Activated naive CD4-positive, alpha-beta T cell treated with anti-CD3 and anti-CD28 coated beads, Interleukin-2, amount 50 U/mL, for 72 hours (primary cell): Measurements from ENCODE around the gene SMARCD2. TPM values are rescaled to one million over a fixed set of nuclear protein-coding genes. Genes with fewer than 3 reads are reported as not detected.
"Not testable (repeated sequence)": the region's sequence is repeated elsewhere in the genome, so short reads cannot be mapped to it uniquely, and the experiment has no call there.

Source experiments
- ATAC-seq, 2 donors: fragments of 150-1000 bp; cut with Tn5 transposase; 2 replicates each; pipeline ENCODE4 v1.10.0; 2021; ENCODE audit warnings: mild to moderate bottlenecking in 2 of 2, moderate library complexity in 2 of 2
- DNase-seq, 2 donors: peaks; one replicate each; pipeline ENCODE4 v3.0.0; 2021 to 2022; ENCODE audit warnings: low spot score in 2 of 2
- H3K27ac Mint-ChIP-seq, 2 donors: one replicate each; pipeline ENCODE4 v1.8.0; 2022; ENCODE audit warnings: mild to moderate bottlenecking in 2 of 2, mixed read lengths in 2 of 2
- H3K36me3 Mint-ChIP-seq, 2 donors: one replicate each; pipeline ENCODE4 v1.8.0; 2022; ENCODE audit warnings: mixed read lengths in 2 of 2
- H3K9me3 Mint-ChIP-seq, 2 donors: one replicate each; pipeline ENCODE4 v1.8.0; 2022; ENCODE audit warnings: mixed read lengths in 2 of 2
- total RNA-seq, 2 donors: library from RNA; stranded (reverse); gene quantifications; one replicate each; pipeline ENCODE4 v1.2.3, GENCODE V29; 2022

SMARCD2 gene
- total RNA-seq = 100 to 1,000 TPM in 1 of 2 donors, 10 to 100 TPM in 1; 90.3 to 113 TPM

DNA sequence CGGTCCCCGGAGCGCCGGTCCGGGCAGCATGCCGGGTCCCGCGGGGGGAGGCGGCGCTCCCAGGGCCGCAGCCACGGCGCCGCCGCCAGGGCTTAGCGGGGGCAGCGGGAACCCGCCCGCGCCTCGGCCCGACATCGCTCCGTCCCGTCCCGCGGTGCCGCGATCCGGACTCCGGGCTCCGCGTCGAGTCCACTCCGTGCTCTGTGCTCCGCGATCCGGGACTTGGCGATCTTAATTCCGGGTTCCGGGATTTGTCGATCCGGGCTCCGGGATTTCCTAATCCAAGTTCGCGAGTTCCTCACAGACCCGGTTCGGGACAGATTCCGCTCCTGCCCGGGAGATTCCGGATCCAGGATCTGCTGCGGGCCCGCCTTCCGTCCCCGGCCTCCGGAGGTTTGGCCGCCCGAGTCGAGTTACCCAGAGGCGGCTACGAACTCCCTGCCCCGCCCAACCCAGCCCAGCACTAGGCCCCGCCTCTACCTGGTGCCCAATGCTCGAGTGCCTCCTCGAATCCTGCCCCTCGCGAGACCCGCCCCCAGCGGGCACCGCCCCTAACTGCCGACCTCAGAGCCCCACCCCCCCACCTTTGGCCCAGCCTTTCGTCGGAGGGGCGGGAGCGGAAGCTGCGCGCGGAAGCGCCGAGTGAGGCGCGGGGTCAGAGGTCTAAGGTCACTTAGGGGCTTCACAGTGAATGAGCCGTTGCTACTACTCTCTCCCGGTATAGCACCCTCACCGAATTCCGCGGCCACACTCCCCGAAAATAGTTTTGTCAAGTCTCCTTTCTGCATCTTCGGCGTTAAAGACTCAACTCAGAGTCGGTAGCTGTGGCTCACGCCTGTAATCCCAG, at the start of gene SMARCD2:
Gene SMARCD2, minus strand, starts transcription at position 146 of the 847 bp plus-strand sequence. Its CDS starts 11 bp downstream, at position 135.
- peak; percentile 97 to 99 for DNase-seq
- Mint-ChIP-seq H3K27ac (peak within 1 kb of the TSS; percentile 94 to 99), H3K36me3 (peaks cover 20 to 22% of the 10 kb centered on the region in 2 donors), H3K9me3 (peaks cover under 1 to 1% of the 10 kb centered on the region in 2 donors)
- ATAC-seq = peak; percentile 91 to 93

GRCh38 chr17:63889026-63889848, 46.8 kb upstream of the SMARCD2 start:
- DNase-seq, H3K36me3 Mint-ChIP-seq, H3K9me3 Mint-ChIP-seq, H3K27ac Mint-ChIP-seq: not testable (repeated sequence)
- peak; percentile 56 to 74 for ATAC-seq

- H3K27ac Mint-ChIP-seq = peak overlapping the region in 1 of 2 donors; percentile 22
- H3K36me3 Mint-ChIP-seq, ATAC-seq: not testable (repeated sequence)
Measured at GRCh38 chr17:63885119-63885518, 42.6 kb upstream of the SMARCD2 start.

GRCh38 chr17:63882626-63883126, 40.2 kb upstream of the SMARCD2 start:
- DNase-seq, ATAC-seq, H3K9me3 Mint-ChIP-seq, H3K27ac Mint-ChIP-seq, H3K36me3 Mint-ChIP-seq: not testable (repeated sequence)

More at GRCh38 chr17:63885119-63885518, 42.6 kb upstream of the SMARCD2 start:
- not testable (repeated sequence) for DNase-seq, H3K9me3 Mint-ChIP-seq

DNA sequence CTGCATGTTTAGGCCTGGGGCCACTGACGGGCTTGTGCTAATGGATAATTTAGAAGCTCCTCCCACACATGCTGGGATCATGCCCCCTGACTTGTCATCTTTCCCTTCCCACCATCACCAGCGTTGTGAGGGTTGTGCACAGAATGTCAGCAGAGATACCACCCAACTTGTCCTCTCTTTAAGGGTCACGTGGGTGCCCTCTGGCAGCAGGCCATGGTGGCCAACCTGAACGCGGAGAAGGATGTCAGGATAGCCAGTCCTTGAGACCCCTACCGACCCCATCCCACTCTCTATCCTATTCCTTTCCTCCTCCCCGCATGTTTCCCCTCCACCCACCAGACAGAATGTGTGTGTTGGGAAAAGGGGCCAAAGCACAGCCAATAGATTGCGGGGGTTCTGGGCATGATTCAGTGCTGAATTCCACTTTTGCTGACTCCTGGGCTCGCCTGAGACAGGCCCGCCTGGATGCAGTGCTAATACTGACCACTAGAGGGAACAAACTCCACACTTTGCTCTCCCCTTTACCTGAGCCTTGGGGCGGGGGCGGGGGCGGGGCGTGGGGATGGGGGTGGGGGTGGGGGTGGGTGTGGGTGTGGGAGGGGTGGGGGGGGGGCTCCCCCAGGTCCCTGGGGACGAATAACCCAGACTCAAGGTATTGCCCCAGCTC, 39.6 kb upstream of the SMARCD2 start, which contains the start of gene GH2:
Gene GH2, minus strand, starts transcription at position 10 of the 667 bp plus-strand sequence. CDS start 143 bp downstream, outside the sequence.
- Mint-ChIP-seq H3K36me3 (no peaks in the 10 kb centered on the region), H3K9me3 (no peaks in the 10 kb centered on the region), H3K27ac (peak within 1 kb of the TSS in 1 of 2 donors; percentile 59)
- DNase-seq (peak in 1 of 2 donors; percentile 77), ATAC-seq (peak; percentile 90 to 92)

DNA sequence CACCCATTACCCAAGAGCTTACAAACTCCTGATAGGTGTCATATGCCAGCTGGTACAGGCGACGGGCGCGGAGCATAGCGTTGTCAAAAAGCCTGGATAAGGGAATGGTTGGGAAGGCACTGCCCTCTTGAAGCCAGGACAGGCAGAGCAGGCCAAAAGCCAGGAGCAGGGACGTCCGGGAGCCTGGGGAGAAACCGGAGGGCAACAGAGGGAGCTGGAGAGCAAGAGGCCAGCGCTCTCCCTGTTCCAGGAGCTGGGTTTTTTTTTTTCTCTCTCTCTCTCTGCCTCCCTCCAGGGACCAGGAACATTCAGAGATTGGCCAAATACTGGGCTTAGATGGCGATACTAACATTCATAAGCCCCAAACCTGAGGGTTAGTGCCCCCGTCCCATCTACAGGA, 38.9 kb upstream of the SMARCD2 start:
- H3K27ac Mint-ChIP-seq, DNase-seq, ATAC-seq, H3K9me3 Mint-ChIP-seq, H3K36me3 Mint-ChIP-seq: not testable (repeated sequence)

DNA sequence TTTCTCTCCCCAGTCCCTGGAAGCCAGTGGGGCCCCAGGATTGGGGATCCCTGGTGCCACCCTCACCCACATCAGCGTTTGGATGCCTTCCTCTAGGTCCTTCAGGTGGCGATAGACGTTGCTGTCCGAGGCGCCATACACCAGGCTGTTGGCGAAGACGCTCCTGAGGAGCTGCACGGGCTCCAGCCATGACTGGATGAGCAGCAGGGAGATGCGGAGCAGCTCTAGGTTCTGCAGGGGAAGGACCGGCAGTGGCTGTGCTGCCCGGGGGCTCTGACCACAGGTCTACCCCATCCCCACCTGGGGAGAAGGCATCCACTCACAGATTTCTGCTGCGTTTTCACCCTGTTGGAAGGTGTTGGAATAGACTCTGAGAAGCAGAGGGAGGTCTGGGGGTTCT, 38.2 kb upstream of the SMARCD2 start:
- H3K36me3 Mint-ChIP-seq = no peaks in the 10 kb centered on the region
- ATAC-seq = no peak
- H3K9me3 Mint-ChIP-seq = no peaks in the 10 kb centered on the region
- no peak overlapping the region for H3K27ac Mint-ChIP-seq
- no peak for DNase-seq

- DNase-seq = not testable (repeated sequence)
Measured at GRCh38 chr17:63878413-63878812, 35.9 kb upstream of the SMARCD2 start.

DNA sequence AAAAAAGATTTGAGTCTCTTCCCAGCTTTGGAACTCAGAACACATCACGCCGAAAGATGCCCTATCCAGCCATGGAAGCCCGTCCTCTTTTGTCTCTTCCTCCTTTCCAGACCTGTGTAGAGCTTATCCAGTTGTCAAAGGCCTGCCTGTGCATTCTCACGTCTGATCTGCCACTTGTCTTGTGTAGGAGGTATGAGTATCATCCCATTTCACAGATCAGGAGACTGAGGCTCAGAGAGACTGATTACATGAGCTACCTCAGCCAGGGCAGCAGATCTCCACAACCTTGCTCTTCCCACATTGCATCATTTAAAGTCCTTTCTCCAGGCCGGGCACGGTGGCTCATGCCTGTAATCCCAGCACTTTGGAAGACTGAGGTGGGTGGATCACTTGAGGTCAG, 32.2 kb upstream of the SMARCD2 start:
- H3K27ac Mint-ChIP-seq, ATAC-seq, H3K36me3 Mint-ChIP-seq, DNase-seq, H3K9me3 Mint-ChIP-seq: not testable (repeated sequence)

More at GRCh38 chr17:63878413-63878812, 35.9 kb upstream of the SMARCD2 start:
- not testable (repeated sequence) for ATAC-seq, H3K36me3 Mint-ChIP-seq, H3K9me3 Mint-ChIP-seq, H3K27ac Mint-ChIP-seq

GRCh38 chr17:63874061-63874626, 31.7 kb upstream of the SMARCD2 start:
- H3K27ac Mint-ChIP-seq, H3K9me3 Mint-ChIP-seq, H3K36me3 Mint-ChIP-seq, DNase-seq: not testable (repeated sequence)
- ATAC-seq = peak in 1 of 2 donors; percentile 39

DNA sequence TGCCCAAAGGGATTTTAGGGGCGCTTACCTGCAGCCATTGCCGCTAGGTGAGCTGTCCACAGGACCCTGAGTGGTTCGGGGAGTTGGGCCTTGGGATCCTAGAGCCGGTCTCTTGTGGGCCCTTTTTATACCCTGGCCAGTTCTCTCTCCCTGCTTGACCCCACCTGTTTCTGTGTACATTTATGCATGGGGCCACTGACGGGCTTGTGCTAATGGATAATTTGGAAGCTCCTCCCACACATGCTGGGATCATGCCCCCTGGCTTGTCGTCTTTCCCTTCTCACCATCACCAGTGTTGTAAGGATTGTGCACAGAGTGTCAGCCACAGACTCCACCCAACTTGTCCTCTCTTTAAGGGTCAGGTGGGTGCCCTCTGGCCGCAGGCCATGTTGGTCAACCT, 31.1 kb upstream of the SMARCD2 start, which contains the start of gene CSH2:
Gene CSH2, minus strand, starts transcription at position 101 of the 400 bp plus-strand sequence. Its CDS starts 63 bp downstream, at position 38.
- H3K36me3 Mint-ChIP-seq, H3K27ac Mint-ChIP-seq, H3K9me3 Mint-ChIP-seq, DNase-seq, ATAC-seq: not testable (repeated sequence)

GRCh38 chr17:63871646-63872365, 29.3 kb upstream of the SMARCD2 start:
- not testable (repeated sequence) for DNase-seq, H3K9me3 Mint-ChIP-seq, H3K27ac Mint-ChIP-seq, H3K36me3 Mint-ChIP-seq, ATAC-seq

GRCh38 chr17:63870292-63870665, 27.8 kb upstream of the SMARCD2 start:
- H3K9me3 Mint-ChIP-seq, H3K36me3 Mint-ChIP-seq, DNase-seq, ATAC-seq, H3K27ac Mint-ChIP-seq: not testable (repeated sequence)

DNA sequence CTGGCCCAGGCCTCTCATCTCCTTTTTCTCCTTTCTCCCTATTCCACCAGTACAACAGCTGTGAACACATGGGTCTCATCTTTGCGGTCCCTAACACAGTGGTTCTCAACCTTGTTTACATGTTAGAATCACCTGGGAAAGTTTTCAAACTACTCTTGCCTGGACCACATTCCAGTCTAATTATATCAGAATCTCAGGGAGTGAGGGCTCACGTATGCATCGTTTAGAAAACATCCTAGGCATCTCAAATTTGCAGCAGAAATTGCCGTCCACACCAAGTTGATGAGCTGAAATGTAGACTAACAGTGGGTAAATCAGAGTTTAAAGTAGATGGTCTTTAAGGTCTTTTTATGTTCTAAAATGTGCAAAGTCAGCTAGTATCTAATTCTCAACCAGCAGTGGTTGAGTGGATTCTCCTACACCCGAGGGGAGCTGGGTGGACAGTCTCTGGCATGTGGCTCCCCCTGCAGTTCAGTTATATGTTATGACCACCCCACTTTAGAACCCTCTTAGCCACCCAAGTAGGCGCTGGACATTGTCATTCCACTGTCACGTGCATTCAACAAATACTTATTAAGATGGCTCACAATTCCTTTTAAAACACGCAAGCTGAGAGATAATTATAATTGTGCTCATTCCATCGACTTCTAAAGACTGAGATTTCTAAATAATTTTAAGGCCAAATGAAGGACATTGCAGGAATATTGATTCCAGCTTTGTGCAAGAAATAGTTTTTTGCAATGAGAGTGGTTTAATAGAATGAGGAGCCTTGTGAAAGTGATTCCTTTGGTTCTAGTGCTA, 27.2 kb upstream of the SMARCD2 start:
- H3K36me3 Mint-ChIP-seq, H3K27ac Mint-ChIP-seq, H3K9me3 Mint-ChIP-seq, DNase-seq, ATAC-seq: not testable (repeated sequence)

GRCh38 chr17:63866625-63867024, 24.1 kb upstream of the SMARCD2 start:
- H3K27ac Mint-ChIP-seq = peak overlapping the region in 1 of 2 donors; percentile 68
- not testable (repeated sequence) for ATAC-seq, H3K9me3 Mint-ChIP-seq, H3K36me3 Mint-ChIP-seq, DNase-seq
